CD4-positive, alpha-beta T cell (primary cell): ENCODE data around the gene AQP6. TPM values are rescaled to one million over a fixed set of nuclear protein-coding genes. Genes with fewer than 3 reads are reported as not detected.

Experiments used
- ATAC-seq: fragments of 200-7000 bp; cut with Tn5 transposase; one replicate; pipeline ENCODE4 v1.10.0; 2022; ENCODE audit warnings: mild to moderate bottlenecking; ENCODE audit not compliant: poor library complexity
- CTCF ChIA-PET: fragments of 350-600 bp; sonication (Branson Sonifier 250); formaldehyde crosslinking; loops from one replicate; lab custom pipeline; 2021; ENCODE audit warnings: antibody characterized with exemption, inconsistent platforms; lab: Charles Lee
- POLR2A ChIA-PET: fragments of 350-600 bp; sonication (Branson Sonifier 250); formaldehyde crosslinking; loops from one replicate; lab custom pipeline; 2021; ENCODE audit warnings: antibody characterized with exemption, inconsistent platforms; lab: Charles Lee
- DNase-seq, 14 experiments: peaks; one replicate each; pipeline ENCODE4 v3.0.0-alpha.2; 2013 to 2020; ENCODE audit warnings: mixed read lengths in 2 of 14
- H3K27ac ChIP-seq, 2 donors: one replicate each; pipeline versions ENCODE4 v1.5.1 to v1.7.0; 2013; ENCODE audit warnings: low read length in 2 of 2, low read depth in 1 of 2, mild to moderate bottlenecking in 1 of 2
- H3K27me3 ChIP-seq, 2 experiments: 1 replicate in 1 of 2; 2 replicates in 1 of 2; pipeline versions ENCODE4 v1.6.1 to v1.7.0; 2013; ENCODE audit warnings: low read length in 2 of 2, control low read depth in 1 of 2, mild to moderate bottlenecking in 1 of 2, moderate library complexity in 1 of 2; ENCODE audit not compliant: insufficient read depth in 2 of 2, control insufficient read depth in 1 of 2
- H3K36me3 ChIP-seq: one replicate; pipeline ENCODE4 v1.6.1; 2013; ENCODE audit warnings: low read length, control low read depth; ENCODE audit not compliant: insufficient read depth
- H3K4me1 ChIP-seq: one replicate; pipeline ENCODE4 v1.6.1; 2013; ENCODE audit warnings: low read length, control low read depth; ENCODE audit not compliant: insufficient read depth
- H3K4me3 ChIP-seq: one replicate; pipeline ENCODE4 v1.5.1; 2013; ENCODE audit warnings: mild to moderate bottlenecking, low read length, moderate library complexity
- H3K9me3 ChIP-seq, 2 experiments: 1 replicate in 1 of 2; 2 replicates in 1 of 2; pipeline versions ENCODE4 v1.6.1 to v1.7.0; 2013; ENCODE audit warnings: low read length in 2 of 2, mild to moderate bottlenecking in 2 of 2, control low read depth in 1 of 2, moderate library complexity in 1 of 2; ENCODE audit not compliant: control insufficient read depth in 1 of 2, insufficient read depth in 1 of 2
- H3K27ac Mint-ChIP-seq: one replicate; pipeline ENCODE4 v1.8.0; 2020; ENCODE audit warnings: mixed read lengths
- H3K27me3 Mint-ChIP-seq: one replicate; pipeline ENCODE4 v1.8.0; 2021; ENCODE audit warnings: mixed read lengths
- H3K36me3 Mint-ChIP-seq: one replicate; pipeline ENCODE4 v1.8.0; 2021; ENCODE audit warnings: low read depth, mixed read lengths
- H3K4me1 Mint-ChIP-seq: one replicate; pipeline ENCODE4 v1.8.0; 2021; ENCODE audit warnings: low read depth, mixed read lengths
- H3K4me3 Mint-ChIP-seq: one replicate; pipeline ENCODE4 v1.8.0; 2020; ENCODE audit warnings: mild to moderate bottlenecking, mixed read lengths
- H3K9me3 Mint-ChIP-seq: one replicate; pipeline ENCODE4 v1.8.0; 2020; ENCODE audit warnings: mixed read lengths
- intact Hi-C, 2 experiments: fragments of 100-400 bp; cut with DNase I in 1 of 2; cut with micrococcal nuclease in 1 of 2; formaldehyde crosslinking; loops; one replicate each; pipeline versions ENCODE4 v1.15.1 to v1.9.0; 2023 to 2025; cut with DNase I, micrococcal nuclease
- total RNA-seq, 174 experiments: library from RNA in 2 of 174; stranded (reverse) in 2 of 174; gene quantifications; one replicate each; pipeline ENCODE4 v1.2.3 and lab custom pipeline; 2021 to 2026
- TF ChIP-seq, protein P1 (sequence below): fragments of 200-600 bp; IDR thresholded peaks from one replicate; pipeline ENCODE4 v1.8.0; 2022; ENCODE audit warnings: antibody characterized with exemption, mild to moderate bottlenecking

Gene AQP6
- total RNA-seq, 2 experiments from 2014 or later, result not detected

DNA sequence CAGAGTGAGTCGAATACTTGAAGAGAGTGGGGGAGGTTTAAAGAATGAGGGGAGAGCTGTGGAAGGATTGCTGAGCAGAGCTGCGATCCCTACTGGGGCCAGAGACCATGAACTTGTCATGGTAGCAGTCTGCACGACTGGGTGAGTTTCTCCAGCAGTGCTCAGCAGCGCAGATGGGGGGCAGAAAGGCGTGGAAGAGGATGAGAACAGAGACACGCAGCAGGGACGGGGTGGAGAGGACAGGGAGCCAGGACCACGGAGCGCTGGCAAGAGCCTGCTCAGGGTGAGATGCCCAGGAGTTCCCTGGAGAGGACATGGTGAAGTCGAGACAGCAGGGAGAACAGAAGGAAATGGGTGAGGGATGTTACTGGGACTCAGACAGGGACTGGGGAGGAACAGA lies 2.1 kb upstream of the AQP6 start:
- ChIA-PET POLR2A (no interaction called here), CTCF (no interaction called here)
- intact Hi-C loops, result no loop called here
- H3K4me1 ChIP-seq, result peaks cover 17% of the 10 kb centered on the region
- peaks cover 19 to 20% of the 10 kb centered on the region in 2 experiments for H3K27me3 ChIP-seq
- peaks cover 0 to 4% of the 10 kb centered on the region in 2 experiments for H3K9me3 ChIP-seq
- Mint-ChIP-seq H3K36me3 (no peaks in the 10 kb centered on the region), H3K4me1 (peaks cover 5% of the 10 kb centered on the region), H3K27ac (no peak overlapping the region), H3K4me3 (no peak overlapping the region), H3K27me3 (peaks cover 15% of the 10 kb centered on the region), H3K9me3 (no peaks in the 10 kb centered on the region)
- DNase-seq (no peak), ATAC-seq (no peak)
- no peak overlapping the region for H3K4me3 ChIP-seq
- H3K36me3 ChIP-seq, result no peaks in the 10 kb centered on the region
- H3K27ac ChIP-seq, result no peak overlapping the region
- TF ChIP-seq, protein P1, sequence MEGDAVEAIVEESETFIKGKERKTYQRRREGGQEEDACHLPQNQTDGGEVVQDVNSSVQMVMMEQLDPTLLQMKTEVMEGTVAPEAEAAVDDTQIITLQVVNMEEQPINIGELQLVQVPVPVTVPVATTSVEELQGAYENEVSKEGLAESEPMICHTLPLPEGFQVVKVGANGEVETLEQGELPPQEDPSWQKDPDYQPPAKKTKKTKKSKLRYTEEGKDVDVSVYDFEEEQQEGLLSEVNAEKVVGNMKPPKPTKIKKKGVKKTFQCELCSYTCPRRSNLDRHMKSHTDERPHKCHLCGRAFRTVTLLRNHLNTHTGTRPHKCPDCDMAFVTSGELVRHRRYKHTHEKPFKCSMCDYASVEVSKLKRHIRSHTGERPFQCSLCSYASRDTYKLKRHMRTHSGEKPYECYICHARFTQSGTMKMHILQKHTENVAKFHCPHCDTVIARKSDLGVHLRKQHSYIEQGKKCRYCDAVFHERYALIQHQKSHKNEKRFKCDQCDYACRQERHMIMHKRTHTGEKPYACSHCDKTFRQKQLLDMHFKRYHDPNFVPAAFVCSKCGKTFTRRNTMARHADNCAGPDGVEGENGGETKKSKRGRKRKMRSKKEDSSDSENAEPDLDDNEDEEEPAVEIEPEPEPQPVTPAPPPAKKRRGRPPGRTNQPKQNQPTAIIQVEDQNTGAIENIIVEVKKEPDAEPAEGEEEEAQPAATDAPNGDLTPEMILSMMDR, result no peak

DNA sequence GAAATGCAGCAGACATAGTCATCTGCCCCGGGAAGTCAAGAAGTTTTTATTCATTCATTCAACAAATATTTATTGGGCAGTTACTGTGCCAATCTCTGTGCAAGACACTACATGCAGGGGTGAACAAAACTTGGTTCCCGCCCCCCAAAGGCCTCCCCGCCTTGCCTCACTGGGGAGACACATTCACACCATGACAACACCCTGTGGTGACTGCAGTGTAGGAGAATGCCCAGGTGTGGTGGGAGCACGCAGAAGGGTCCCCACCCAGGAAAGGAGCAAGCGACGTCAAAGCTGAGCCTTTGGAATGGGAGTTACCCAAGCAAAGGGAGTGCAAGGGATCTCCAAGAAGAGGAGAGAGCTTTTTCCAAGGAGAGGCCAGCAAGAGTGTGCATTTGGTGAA lies 1.6 kb upstream of the AQP6 start:
- no peaks in the 10 kb centered on the region for H3K36me3 Mint-ChIP-seq
- POLR2A ChIA-PET, result no interaction called here
- TF ChIP-seq, protein P1, result no peak

DNA sequence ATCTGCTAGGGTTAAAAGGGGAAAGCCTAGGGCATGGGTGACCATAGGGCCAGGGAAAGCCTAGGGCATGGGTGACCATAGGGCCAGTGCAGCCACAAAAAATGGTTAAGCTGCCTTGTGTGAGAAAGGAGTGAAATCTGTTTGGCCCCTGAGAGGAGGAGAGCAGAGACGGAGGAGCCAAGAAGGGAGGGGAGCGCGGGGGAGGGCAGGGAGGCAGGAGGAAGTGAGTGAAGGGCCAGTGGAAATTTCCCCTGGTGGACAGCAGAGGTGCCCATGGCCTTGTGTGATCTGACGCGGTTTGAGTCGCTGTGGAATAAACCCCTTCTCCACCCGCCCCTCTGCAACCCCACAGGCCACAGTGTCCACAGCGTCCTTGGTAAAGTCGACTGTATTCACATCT lies 618 bp upstream of the AQP6 start:
- intact Hi-C loops, result no loop called here
- Histone ChIP-seq H3K4me3 (no peak overlapping the region), H3K36me3 (no peaks in the 10 kb centered on the region), H3K27ac (no peak overlapping the region), H3K27me3 (peaks cover 8 to 20% of the 10 kb centered on the region in 2 experiments), H3K4me1 (peaks cover 12% of the 10 kb centered on the region), H3K9me3 (peaks cover 0 to 4% of the 10 kb centered on the region in 2 experiments)
- no peak for ATAC-seq
- Mint-ChIP-seq H3K36me3 (no peaks in the 10 kb centered on the region), H3K4me3 (no peak overlapping the region), H3K27ac (no peak overlapping the region), H3K4me1 (peaks cover 2% of the 10 kb centered on the region), H3K27me3 (peaks cover 3% of the 10 kb centered on the region), H3K9me3 (no peaks in the 10 kb centered on the region)
- TF ChIP-seq, protein P1, result no peak
- POLR2A ChIA-PET, result no interaction called here
- CTCF ChIA-PET, result no interaction called here
- no peak for DNase-seq

More for the DNA sequence above, 1.6 kb upstream of the AQP6 start:
- no peak overlapping the region for H3K4me3 ChIP-seq
- Mint-ChIP-seq H3K9me3 (no peaks in the 10 kb centered on the region), H3K4me3 (no peak overlapping the region), H3K4me1 (peaks cover 5% of the 10 kb centered on the region), H3K27me3 (peaks cover 12% of the 10 kb centered on the region), H3K27ac (no peak overlapping the region)
- DNase-seq, result no peak
- H3K27ac ChIP-seq, result no peak overlapping the region
- peaks cover 17% of the 10 kb centered on the region for H3K4me1 ChIP-seq
- H3K9me3 ChIP-seq, result peaks cover 0 to 4% of the 10 kb centered on the region in 2 experiments
- CTCF ChIA-PET, result no interaction called here
- intact Hi-C loops, result no loop called here
- ATAC-seq, result no peak
- H3K36me3 ChIP-seq, result no peaks in the 10 kb centered on the region
- H3K27me3 ChIP-seq, result peaks cover 15 to 20% of the 10 kb centered on the region in 2 experiments
